ENCODE results near the gene EIF4E. TPM values are rescaled to one million over a fixed set of nuclear protein-coding genes. Genes with fewer than 3 reads are reported as not detected.

The EIF4E gene
- total and polyA plus RNA-seq, 11 donors: 8.3 to 93.2 (median 62.2) TPM

GRCh38 chr4:98969878-98970785 is 41.2 kb upstream of the EIF4E start:
- ATAC-seq (no peak), DNase-seq (no peak)
- TF ChIP-seq POLR2A (IDR thresholded peaks at IDR 0.05): no peak
- TF ChIP-seq, protein P1, sequence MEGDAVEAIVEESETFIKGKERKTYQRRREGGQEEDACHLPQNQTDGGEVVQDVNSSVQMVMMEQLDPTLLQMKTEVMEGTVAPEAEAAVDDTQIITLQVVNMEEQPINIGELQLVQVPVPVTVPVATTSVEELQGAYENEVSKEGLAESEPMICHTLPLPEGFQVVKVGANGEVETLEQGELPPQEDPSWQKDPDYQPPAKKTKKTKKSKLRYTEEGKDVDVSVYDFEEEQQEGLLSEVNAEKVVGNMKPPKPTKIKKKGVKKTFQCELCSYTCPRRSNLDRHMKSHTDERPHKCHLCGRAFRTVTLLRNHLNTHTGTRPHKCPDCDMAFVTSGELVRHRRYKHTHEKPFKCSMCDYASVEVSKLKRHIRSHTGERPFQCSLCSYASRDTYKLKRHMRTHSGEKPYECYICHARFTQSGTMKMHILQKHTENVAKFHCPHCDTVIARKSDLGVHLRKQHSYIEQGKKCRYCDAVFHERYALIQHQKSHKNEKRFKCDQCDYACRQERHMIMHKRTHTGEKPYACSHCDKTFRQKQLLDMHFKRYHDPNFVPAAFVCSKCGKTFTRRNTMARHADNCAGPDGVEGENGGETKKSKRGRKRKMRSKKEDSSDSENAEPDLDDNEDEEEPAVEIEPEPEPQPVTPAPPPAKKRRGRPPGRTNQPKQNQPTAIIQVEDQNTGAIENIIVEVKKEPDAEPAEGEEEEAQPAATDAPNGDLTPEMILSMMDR (IDR thresholded peaks at IDR 0.05): no peak
- WGBS, 4 donors: 23 to 51% (median 39%) methylated on average over 1 of the region's 1 CpG
- Histone ChIP-seq H3K27me3 (peaks cover 0 to 6% (median 0%) of the 10 kb centered on the region in 9 donors), H3K36me3 (no peaks in the 10 kb centered on the region), H3K4me1 (no peaks in the 10 kb centered on the region), H3K27ac (no peak overlapping the region), H3K9me3 (no peaks in the 10 kb centered on the region), H3K4me3 (no peak overlapping the region)
- intact Hi-C loops (cut with DNase I): no loop called here

DNA sequence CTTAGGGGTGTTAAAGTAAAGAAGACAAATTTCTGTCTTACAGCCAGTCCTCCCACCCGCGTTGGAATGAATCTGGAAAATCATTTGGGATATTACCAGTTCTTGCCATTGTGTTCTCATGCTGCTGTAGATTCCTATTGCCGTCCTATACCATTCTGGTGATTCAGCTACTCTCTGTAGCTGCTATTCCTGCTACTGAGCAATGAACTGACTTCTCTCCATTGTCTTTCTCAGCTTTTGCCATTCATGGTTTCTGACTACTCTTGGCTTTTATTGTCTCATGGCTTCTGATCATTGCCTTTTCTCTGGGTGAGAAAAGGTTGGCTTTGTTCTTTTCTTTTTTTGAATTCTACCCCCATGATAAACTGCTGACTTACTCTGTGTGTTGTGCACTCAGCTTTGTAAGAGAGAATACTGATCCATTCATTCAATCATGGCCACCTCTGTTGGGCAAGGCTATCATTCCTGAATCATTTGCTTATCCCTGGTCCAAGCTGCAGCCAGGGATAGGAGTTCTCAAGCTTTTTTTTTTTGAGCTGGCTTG is 38.9 kb upstream of the EIF4E start:
- 81 to 96% (median 87%) methylated on average over 3 of the region's 3 CpGs for WGBS, 4 donors
- Histone ChIP-seq H3K36me3 (no peaks in the 10 kb centered on the region), H3K4me3 (no peak overlapping the region), H3K27me3 (peaks cover 0 to 2% (median 0%) of the 10 kb centered on the region in 9 donors), H3K9me3 (no peaks in the 10 kb centered on the region), H3K27ac (no peak overlapping the region), H3K4me1 (no peaks in the 10 kb centered on the region)
- intact Hi-C loops (cut with DNase I): no loop called here
- TF ChIP-seq POLR2A (IDR thresholded peaks at IDR 0.05): no peak
- TF ChIP-seq, protein P1 (IDR thresholded peaks at IDR 0.05): no peak
- ATAC-seq (no peak), DNase-seq (no peak)

GRCh38 chr4:98966926-98967325 is 38.0 kb upstream of the EIF4E start:
- TF ChIP-seq, protein P1 (IDR thresholded peaks at IDR 0.05): no peak
- TF ChIP-seq POLR2A (IDR thresholded peaks at IDR 0.05): no peak
- 89 to 91% (median 91%) methylated on average over 3 of the region's 3 CpGs for WGBS, 4 donors
- no peaks in the 10 kb centered on the region for H3K36me3 ChIP-seq
- H3K27ac ChIP-seq: no peak overlapping the region
- H3K4me1 ChIP-seq: no peaks in the 10 kb centered on the region
- H3K9me3 ChIP-seq: no peaks in the 10 kb centered on the region
- H3K4me3 ChIP-seq: no peak overlapping the region
- DNase-seq (no peak), ATAC-seq (no peak)
- no peaks in the 10 kb centered on the region for H3K27me3 ChIP-seq
- intact Hi-C loops (cut with DNase I): no loop called here

All from heart left ventricle (tissue), 16 donors.